ENCODE results near the gene SMG9.

The SMG9 gene

GRCh38 chr19:43720936-43721335 lies 33.8 kb downstream of the SMG9 start:
- FAIRE-seq = no peak

GRCh38 chr19:43719918-43720317 lies 34.8 kb downstream of the SMG9 start:
- FAIRE-seq = no peak

- no peak for FAIRE-seq
Measured at GRCh38 chr19:43719378-43719868, 35.3 kb downstream of the SMG9 start.

- FAIRE-seq = no peak
Measured at GRCh38 chr19:43718627-43719377, 36.0 kb downstream of the SMG9 start.

- no peak for FAIRE-seq
Measured at GRCh38 chr19:43715776-43716175, 39.0 kb downstream of the SMG9 start, which contains the start of gene IRGC. Gene IRGC (plus strand): TSS chr19:43716076. CDS start chr19:43718559, 2,483 bp downstream.

- no peak for FAIRE-seq
Measured at GRCh38 chr19:43713208-43713607, 41.6 kb downstream of the SMG9 start.

- FAIRE-seq = no peak
Measured at GRCh38 chr19:43711751-43712355, 42.9 kb downstream of the SMG9 start.

- FAIRE-seq = no peak
Measured at GRCh38 chr19:43708716-43709115, 46.0 kb downstream of the SMG9 start.

GRCh38 chr19:43707158-43707712 lies 47.5 kb downstream of the SMG9 start:
- no peak for FAIRE-seq

- no peak for FAIRE-seq
Measured at GRCh38 chr19:43705729-43706128, 49.0 kb downstream of the SMG9 start.

- no peak for FAIRE-seq
Measured at GRCh38 chr19:43704002-43704705, 50.6 kb downstream of the SMG9 start.

- no peak for FAIRE-seq
Measured at GRCh38 chr19:43700395-43701000, 54.3 kb downstream of the SMG9 start.

- no peak for FAIRE-seq
Measured at GRCh38 chr19:43699506-43700394, 55.0 kb downstream of the SMG9 start.

- FAIRE-seq = no peak
Measured at GRCh38 chr19:43697295-43697694, 57.5 kb downstream of the SMG9 start.

GRCh38 chr19:43695985-43696704 lies 58.6 kb downstream of the SMG9 start:
- FAIRE-seq = no peak

GRCh38 chr19:43694553-43694952 lies 60.2 kb downstream of the SMG9 start:
- no peak for FAIRE-seq

GRCh38 chr19:43692877-43693276 lies 61.9 kb downstream of the SMG9 start:
- no peak for FAIRE-seq

GRCh38 chr19:43692385-43692784 lies 62.4 kb downstream of the SMG9 start:
- FAIRE-seq = no peak

- FAIRE-seq = no peak
Measured at GRCh38 chr19:43691755-43692154, 63.0 kb downstream of the SMG9 start.

GRCh38 chr19:43690890-43691289 lies 63.9 kb downstream of the SMG9 start:
- no peak for FAIRE-seq

GRCh38 chr19:43690444-43690843 lies 64.3 kb downstream of the SMG9 start:
- no peak for FAIRE-seq

Measured in endometrium (tissue), 2 donors.